Sigmoid colon (tissue), 7 donors: ENCODE measurements around the gene GALNT8. TPM values are rescaled to one million over a fixed set of nuclear protein-coding genes. Genes with fewer than 3 reads are reported as not detected.

Experiments used
- DNase-seq: peaks from one replicate; pipeline ENCODE4 v3.0.0-alpha.2; 2019
- H3K27ac ChIP-seq, 4 donors: fragments of 200-600 bp; sonication (generic); one replicate each; pipeline ENCODE4 v1.5.1; 2016 to 2019; ENCODE audit warnings: mild to moderate bottlenecking in 1 of 4
- H3K27me3 ChIP-seq, 3 donors: fragments of 200-600 bp; sonication (generic); one replicate each; pipeline ENCODE4 v1.5.1; 2019; ENCODE audit warnings: mild to moderate bottlenecking in 1 of 3
- H3K36me3 ChIP-seq, 4 donors: fragments of 200-600 bp; sonication (generic); one replicate each; pipeline ENCODE4 v1.5.1; 2016 to 2019
- H3K4me1 ChIP-seq, 4 donors: fragments of 200-600 bp; sonication (generic); one replicate each; pipeline ENCODE4 v1.5.1; 2017 to 2019
- H3K4me3 ChIP-seq, 4 donors: fragments of 200-600 bp; sonication (generic); one replicate each; pipeline ENCODE4 v1.5.1; 2017 to 2019; ENCODE audit warnings: mild to moderate bottlenecking in 2 of 4, moderate library complexity in 1 of 4
- H3K9me3 ChIP-seq, 4 donors: fragments of 200-600 bp in 3 of 4; sonication (generic) in 3 of 4; one replicate each; pipeline versions ENCODE4 v1.5.1 to v1.6.1; 2013 to 2019
- CTCF ChIP-seq, 4 experiments: fragments of 450-650 bp in 3 of 4; fragments of 200-600 bp in 1 of 4; IDR thresholded peaks; one replicate each; pipeline ENCODE4 v1.5.1; 2016 to 2019; ENCODE audit warnings: antibody characterized with exemption in 4 of 4, mild to moderate bottlenecking in 3 of 4, moderate library complexity in 2 of 4
- EP300 ChIP-seq, 4 donors: sonication (generic); formaldehyde crosslinking; IDR thresholded peaks; one replicate each; pipeline ENCODE4 v1.6.1; 2017; ENCODE audit warnings: antibody characterized with exemption in 4 of 4
- POLR2A ChIP-seq, 2 donors: fragments of 450-650 bp; IDR thresholded peaks; one replicate each; pipeline ENCODE4 v1.6.1; 2016; ENCODE audit warnings: antibody characterized with exemption in 2 of 2, mild to moderate bottlenecking in 2 of 2, moderate library complexity in 2 of 2
- POLR2AphosphoS5 ChIP-seq, 4 donors: sonication (generic); formaldehyde crosslinking; IDR thresholded peaks; one replicate each; pipeline ENCODE4 v1.6.1; 2017; ENCODE audit warnings: antibody characterized with exemption in 4 of 4
- WGBS, 2 donors: extraction: QIAGEN DNeasy Blood & Tissue Kit; methylation state at CpG; one replicate each; pipeline ENCODE4 v1.1.7; 2013; 5-methylcytosine and 5-hydroxymethylcytosine counted together
- intact Hi-C: fragments of 100-400 bp; cut with DNase I; formaldehyde crosslinking; loops from one replicate; pipeline ENCODE4 v1.15.1; 2023
- polyA plus RNA-seq, 3 donors: library from polyadenylated mRNA; stranded (reverse); fragments of 200-250 nt; gene quantifications; one replicate each; pipeline ENCODE4 v1.2.3, GENCODE V29; 2013
- total RNA-seq, 4 donors: library from RNA; depleted of rRNA; stranded (reverse); fragments of >200 nt; gene quantifications; one replicate each; pipeline ENCODE4 v1.1.0, GENCODE V29; 2016
- donor health status: healthy with polysubstance abuse.
- donor health status: Bipolar disorder and iron deficiency.
- donor health status: healthy.

The GALNT8 gene
- total and polyA plus RNA-seq, 7 donors: 1.1 to 8.1 (median 2.8) TPM

- no peak for DNase-seq
- intact Hi-C loops: no loop called here
- no peaks in the 10 kb centered on the region for H3K36me3 ChIP-seq
- H3K27ac ChIP-seq: no peak overlapping the region
- no peak overlapping the region for H3K4me3 ChIP-seq
- TF ChIP-seq EP300 (IDR thresholded peaks at IDR 0.05) (no peak), POLR2AphosphoS5 (IDR thresholded peaks at IDR 0.05) (no peak), CTCF (IDR thresholded peaks at IDR 0.05) (no peak), POLR2A (IDR thresholded peaks at IDR 0.05) (no peak)
- WGBS, 2 donors: 54 to 86% methylated on average over 3 of the region's 3 CpGs
- H3K4me1 ChIP-seq: no peaks in the 10 kb centered on the region
- H3K27me3 ChIP-seq: peaks cover 0 to 16% (median 0%) of the 10 kb centered on the region in 3 donors
- no peaks in the 10 kb centered on the region for H3K9me3 ChIP-seq
Observed at GRCh38 chr12:4723226-4723625, 3.0 kb downstream of the GALNT8 start.

- H3K27me3 ChIP-seq: peaks cover 0 to 11% (median 0%) of the 10 kb centered on the region in 3 donors
- intact Hi-C loops: no loop called here
- no peak for DNase-seq
- H3K9me3 ChIP-seq: no peaks in the 10 kb centered on the region
- no peaks in the 10 kb centered on the region for H3K36me3 ChIP-seq
- no peak for TF ChIP-seq POLR2A (IDR thresholded peaks at IDR 0.05)
- TF ChIP-seq CTCF (IDR thresholded peaks at IDR 0.05): no peak
- TF ChIP-seq EP300 (IDR thresholded peaks at IDR 0.05): no peak
- TF ChIP-seq POLR2AphosphoS5 (IDR thresholded peaks at IDR 0.05): no peak
- H3K4me3 ChIP-seq: no peak overlapping the region
- WGBS, 2 donors: 90 to 94% methylated on average over 3 of the region's 3 CpGs
- no peak overlapping the region for H3K27ac ChIP-seq
- no peaks in the 10 kb centered on the region for H3K4me1 ChIP-seq
Observed at GRCh38 chr12:4725057-4725456, 4.9 kb downstream of the GALNT8 start.

- H3K9me3 ChIP-seq: no peaks in the 10 kb centered on the region
- DNase-seq: no peak
- no peaks in the 10 kb centered on the region for H3K4me1 ChIP-seq
- no peak overlapping the region for H3K27ac ChIP-seq
- intact Hi-C loops: no loop called here
- H3K36me3 ChIP-seq: no peaks in the 10 kb centered on the region
- WGBS, 2 donors: 79 to 91% methylated on average over 4 of the region's 4 CpGs
- H3K4me3 ChIP-seq: no peak overlapping the region
- no peaks in the 10 kb centered on the region for H3K27me3 ChIP-seq
- TF ChIP-seq POLR2A (IDR thresholded peaks at IDR 0.05) (no peak), CTCF (IDR thresholded peaks at IDR 0.05) (no peak), EP300 (IDR thresholded peaks at IDR 0.05) (no peak), POLR2AphosphoS5 (IDR thresholded peaks at IDR 0.05) (no peak)
Observed at GRCh38 chr12:4734625-4735340, 14.6 kb downstream of the GALNT8 start.

- H3K27ac ChIP-seq: no peak overlapping the region
- 81 to 82% methylated on average over 1 of the region's 1 CpG for WGBS, 2 donors
Observed at GRCh38 chr12:4736091-4736490, 15.9 kb downstream of the GALNT8 start.

More at GRCh38 chr12:4736091-4736490, 15.9 kb downstream of the GALNT8 start:
- intact Hi-C loops: no loop called here
- Histone ChIP-seq H3K27me3 (no peaks in the 10 kb centered on the region), H3K4me3 (no peak overlapping the region), H3K4me1 (no peaks in the 10 kb centered on the region), H3K9me3 (no peaks in the 10 kb centered on the region), H3K36me3 (no peaks in the 10 kb centered on the region)
- no peak for DNase-seq
- no peak for TF ChIP-seq CTCF (IDR thresholded peaks at IDR 0.05)
- TF ChIP-seq POLR2AphosphoS5 (IDR thresholded peaks at IDR 0.05): no peak
- TF ChIP-seq EP300 (IDR thresholded peaks at IDR 0.05): no peak
- TF ChIP-seq POLR2A (IDR thresholded peaks at IDR 0.05): no peak
